Prostate gland (tissue), 2 donors: Measurements from ENCODE around the gene BABAM2.

Experiments
- CTCF ChIP-seq, 4 experiments: fragments of 200-600 bp in 2 of 4; fragments of 450-650 bp in 2 of 4; sonication (generic) in 2 of 4; IDR thresholded peaks; 1 replicate in 3 of 4; 2 replicates in 1 of 4; pipeline ENCODE4 v1.5.1; 2016 to 2019; ENCODE audit warnings: antibody characterized with exemption in 4 of 4, mild to moderate bottlenecking in 2 of 4, moderate library complexity in 2 of 4
- POLR2A ChIP-seq: fragments of 450-650 bp; IDR thresholded peaks from one replicate; pipeline ENCODE4 v1.6.1; 2016; ENCODE audit warnings: antibody characterized with exemption, mild to moderate bottlenecking
- POLR2AphosphoS5 ChIP-seq: sonication (generic); formaldehyde crosslinking; IDR thresholded peaks from one replicate; pipeline ENCODE4 v1.6.1; 2017; ENCODE audit warnings: antibody characterized with exemption

DNA sequence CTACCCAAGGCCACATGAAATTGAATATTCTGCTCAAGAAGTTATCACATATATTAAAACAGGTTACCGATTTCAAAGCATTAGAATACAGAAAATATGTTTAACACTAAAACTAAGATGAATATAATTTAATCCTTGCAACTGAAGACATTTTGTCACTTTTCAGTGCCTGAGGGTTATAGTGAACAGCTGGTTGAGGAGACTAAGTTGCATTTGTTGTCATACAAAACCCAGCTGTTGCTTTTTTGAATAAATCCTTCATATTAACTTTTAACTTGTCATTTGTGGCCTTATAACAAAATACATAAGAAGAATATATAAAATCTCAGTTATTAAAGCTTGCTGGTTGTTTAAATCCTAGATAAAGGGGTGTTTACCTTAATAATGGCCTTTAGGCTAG is 37.8 kb upstream of the BABAM2 start:
- no peak for TF ChIP-seq CTCF (IDR thresholded peaks at IDR 0.05)
- TF ChIP-seq POLR2AphosphoS5, result no peak
- TF ChIP-seq POLR2A, result no peak
